ENCODE results near the gene TTC12. TPM values are rescaled to one million over a fixed set of nuclear protein-coding genes. Genes with fewer than 3 reads are reported as not detected.

TTC12 gene
- total RNA-seq, 1 donor from 2014 or later: 7.8 TPM

DNA sequence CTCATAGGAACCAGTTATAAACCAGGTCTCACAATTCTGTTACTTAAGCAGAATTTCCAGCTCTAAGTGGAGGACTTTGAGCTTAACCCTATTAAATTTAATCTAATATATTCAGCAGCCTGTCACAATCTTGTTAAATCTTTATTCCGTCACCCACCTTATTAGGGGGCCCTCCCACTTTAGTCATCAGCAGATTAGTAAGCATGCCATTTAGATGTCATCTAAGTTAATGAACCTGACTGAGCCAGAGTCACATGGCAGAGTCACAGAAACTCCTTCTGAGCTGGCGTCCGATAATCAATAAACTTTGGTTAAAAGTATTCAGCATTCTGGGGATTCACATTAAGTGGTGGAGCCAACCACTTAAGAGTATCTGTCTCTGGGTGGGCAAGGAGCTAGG, 35.1 kb downstream of the TTC12 start:
- Mint-ChIP-seq H3K9me3 (ENCODE audit: low read depth) (peaks cover 6% of the 10 kb centered on the region), H3K36me3 (ENCODE audit: low read depth) (peaks cover 14% of the 10 kb centered on the region), H3K4me1 (ENCODE audit: low read depth) (peaks cover 9% of the 10 kb centered on the region), H3K4me3 (ENCODE audit: unreplicated experiment) (no peak overlapping the region), H3K27ac (ENCODE audit: unreplicated experiment) (no peak overlapping the region), H3K27me3 (ENCODE audit: low read depth) (no peaks in the 10 kb centered on the region)
- no peak for DNase-seq (ENCODE audit: low spot score)
- TF ChIP-seq, protein P1, sequence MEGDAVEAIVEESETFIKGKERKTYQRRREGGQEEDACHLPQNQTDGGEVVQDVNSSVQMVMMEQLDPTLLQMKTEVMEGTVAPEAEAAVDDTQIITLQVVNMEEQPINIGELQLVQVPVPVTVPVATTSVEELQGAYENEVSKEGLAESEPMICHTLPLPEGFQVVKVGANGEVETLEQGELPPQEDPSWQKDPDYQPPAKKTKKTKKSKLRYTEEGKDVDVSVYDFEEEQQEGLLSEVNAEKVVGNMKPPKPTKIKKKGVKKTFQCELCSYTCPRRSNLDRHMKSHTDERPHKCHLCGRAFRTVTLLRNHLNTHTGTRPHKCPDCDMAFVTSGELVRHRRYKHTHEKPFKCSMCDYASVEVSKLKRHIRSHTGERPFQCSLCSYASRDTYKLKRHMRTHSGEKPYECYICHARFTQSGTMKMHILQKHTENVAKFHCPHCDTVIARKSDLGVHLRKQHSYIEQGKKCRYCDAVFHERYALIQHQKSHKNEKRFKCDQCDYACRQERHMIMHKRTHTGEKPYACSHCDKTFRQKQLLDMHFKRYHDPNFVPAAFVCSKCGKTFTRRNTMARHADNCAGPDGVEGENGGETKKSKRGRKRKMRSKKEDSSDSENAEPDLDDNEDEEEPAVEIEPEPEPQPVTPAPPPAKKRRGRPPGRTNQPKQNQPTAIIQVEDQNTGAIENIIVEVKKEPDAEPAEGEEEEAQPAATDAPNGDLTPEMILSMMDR (IDR thresholded peaks at IDR 0.05): no peak

GRCh38 chr11:113350336-113351067, 36.1 kb downstream of the TTC12 start:
- Mint-ChIP-seq H3K27me3 (ENCODE audit: low read depth) (no peaks in the 10 kb centered on the region), H3K4me1 (ENCODE audit: low read depth) (peaks cover 9% of the 10 kb centered on the region), H3K27ac (ENCODE audit: unreplicated experiment) (no peak overlapping the region), H3K9me3 (ENCODE audit: low read depth) (peaks cover 16% of the 10 kb centered on the region), H3K36me3 (ENCODE audit: low read depth) (peaks cover 23% of the 10 kb centered on the region), H3K4me3 (ENCODE audit: unreplicated experiment) (no peak overlapping the region)
- TF ChIP-seq, protein P1 (IDR thresholded peaks at IDR 0.05): no peak
- no peak for DNase-seq (ENCODE audit: low spot score)

DNA sequence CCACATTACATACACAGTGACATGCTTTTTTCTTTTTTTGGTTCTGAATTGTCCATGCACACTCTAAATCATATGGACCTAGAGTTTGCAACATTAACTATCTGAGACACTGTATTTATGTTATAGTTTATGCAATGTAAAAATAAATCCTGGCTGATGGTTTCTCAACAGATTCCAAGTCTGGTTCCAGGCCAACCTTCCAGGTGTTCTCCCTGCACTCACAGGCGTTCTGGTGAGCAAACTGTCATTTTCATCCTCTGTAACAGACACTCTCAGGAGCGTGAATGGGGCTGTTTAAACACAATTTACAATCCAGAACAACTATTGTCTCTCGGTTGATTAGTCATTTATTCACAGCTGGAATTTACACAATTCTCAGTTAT, 36.7 kb downstream of the TTC12 start:
- peaks cover 28% of the 10 kb centered on the region for H3K36me3 Mint-ChIP-seq (ENCODE audit: low read depth)
- H3K27me3 Mint-ChIP-seq (ENCODE audit: low read depth): no peaks in the 10 kb centered on the region
- H3K4me3 Mint-ChIP-seq (ENCODE audit: unreplicated experiment): no peak overlapping the region
- no peak overlapping the region for H3K27ac Mint-ChIP-seq (ENCODE audit: unreplicated experiment)
- peaks cover 4% of the 10 kb centered on the region for H3K4me1 Mint-ChIP-seq (ENCODE audit: low read depth)
- DNase-seq (ENCODE audit: low spot score): no peak
- TF ChIP-seq, protein P1 (IDR thresholded peaks at IDR 0.05): no peak
- H3K9me3 Mint-ChIP-seq (ENCODE audit: low read depth): peaks cover 22% of the 10 kb centered on the region

DNA sequence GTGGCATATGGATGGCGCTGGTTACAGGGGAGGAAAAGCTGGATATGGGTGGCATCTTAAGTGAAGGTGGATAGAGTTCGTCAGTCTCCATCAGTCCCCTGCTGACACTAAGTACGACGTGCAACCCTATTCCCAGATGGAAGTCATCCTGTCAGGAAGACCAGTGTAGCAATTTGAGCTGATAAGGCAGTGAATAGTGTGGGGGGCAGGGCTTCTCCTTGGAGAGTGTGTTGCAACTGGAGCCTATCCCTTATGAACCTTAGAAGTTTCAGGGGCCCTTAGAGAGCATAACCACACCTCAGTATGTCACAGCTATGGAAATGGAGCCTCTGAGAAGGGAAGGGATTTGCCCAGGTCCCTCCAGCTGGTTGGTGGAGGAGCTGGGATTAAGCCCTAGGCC, 37.1 kb downstream of the TTC12 start:
- Mint-ChIP-seq H3K27me3 (ENCODE audit: low read depth) (no peaks in the 10 kb centered on the region), H3K4me3 (ENCODE audit: unreplicated experiment) (no peak overlapping the region), H3K9me3 (ENCODE audit: low read depth) (peaks cover 26% of the 10 kb centered on the region), H3K27ac (ENCODE audit: unreplicated experiment) (no peak overlapping the region), H3K4me1 (ENCODE audit: low read depth) (no peaks in the 10 kb centered on the region), H3K36me3 (ENCODE audit: low read depth) (peaks cover 33% of the 10 kb centered on the region)
- TF ChIP-seq, protein P1 (IDR thresholded peaks at IDR 0.05): no peak
- DNase-seq (ENCODE audit: low spot score): no peak

GRCh38 chr11:113356203-113356602, 41.8 kb downstream of the TTC12 start:
- Mint-ChIP-seq H3K4me1 (ENCODE audit: low read depth) (no peaks in the 10 kb centered on the region), H3K27ac (ENCODE audit: unreplicated experiment) (no peak overlapping the region), H3K4me3 (ENCODE audit: unreplicated experiment) (no peak overlapping the region), H3K36me3 (ENCODE audit: low read depth) (peaks cover 54% of the 10 kb centered on the region), H3K27me3 (ENCODE audit: low read depth) (no peaks in the 10 kb centered on the region), H3K9me3 (ENCODE audit: low read depth) (peaks cover 34% of the 10 kb centered on the region)
- DNase-seq (ENCODE audit: low spot score): no peak
- TF ChIP-seq, protein P1 (IDR thresholded peaks at IDR 0.05): no peak

Measured in chondrocyte (in vitro differentiated cells).